CD4-positive, alpha-beta T cell treated with Interleukin-15 for 4 hours (primary cell): ENCODE data around the gene VWA1.
"Not testable (repeated sequence)": the region's sequence is repeated elsewhere in the genome, so short reads cannot be mapped to it uniquely, and the experiment has no call there.

ENCODE experiments used
- DNase-seq: peaks from one replicate; pipeline ENCODE4 v3.0.0-alpha.2; 2020; ENCODE audit warnings: low spot score

VWA1 gene

GRCh38 chr1:1485755-1486317, 50.3 kb downstream of the VWA1 start:
- DNase-seq: not testable (repeated sequence)

DNA sequence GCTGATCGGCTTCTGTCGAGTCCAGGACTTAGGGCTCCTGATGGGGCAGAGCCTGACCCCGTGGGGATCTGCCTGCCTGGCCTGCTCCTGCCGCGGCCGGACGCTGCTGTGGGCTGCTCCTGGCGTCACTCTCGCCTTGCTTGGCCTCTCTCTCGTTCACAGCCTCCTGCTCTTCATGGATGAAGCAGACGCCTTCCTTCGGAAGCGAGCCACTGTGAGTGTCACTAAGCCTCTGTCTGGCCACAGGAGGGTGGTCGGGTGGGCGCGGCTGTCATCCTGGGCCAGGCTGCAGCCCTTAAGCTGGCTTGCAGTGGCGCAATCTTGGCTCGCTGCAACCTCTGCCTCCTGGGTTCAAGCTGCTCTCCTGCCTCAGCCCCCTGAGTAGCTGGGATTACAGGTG, 52.2 kb downstream of the VWA1 start:
- DNase-seq: no peak

DNA sequence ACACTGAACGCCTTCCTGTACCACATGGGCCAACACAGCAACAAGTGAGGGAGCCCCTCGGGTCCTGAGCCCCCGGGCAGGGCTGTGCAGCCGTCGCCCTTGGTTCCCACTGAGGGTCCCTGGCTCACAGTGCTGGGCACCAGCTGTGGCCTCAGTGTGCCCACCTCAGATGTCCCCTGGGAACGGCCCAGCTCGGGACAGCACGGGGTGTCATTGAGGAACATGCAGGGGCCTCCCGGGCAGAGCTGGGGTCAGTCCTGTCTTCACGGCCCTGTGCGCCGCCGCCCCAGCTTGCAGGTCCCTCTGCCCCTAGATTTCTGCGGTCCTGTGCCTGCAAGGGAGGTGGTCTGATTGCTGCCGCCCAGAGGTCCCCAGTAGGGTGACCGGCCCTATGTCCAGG, 53.7 kb downstream of the VWA1 start:
- DNase-seq: no peak

DNA sequence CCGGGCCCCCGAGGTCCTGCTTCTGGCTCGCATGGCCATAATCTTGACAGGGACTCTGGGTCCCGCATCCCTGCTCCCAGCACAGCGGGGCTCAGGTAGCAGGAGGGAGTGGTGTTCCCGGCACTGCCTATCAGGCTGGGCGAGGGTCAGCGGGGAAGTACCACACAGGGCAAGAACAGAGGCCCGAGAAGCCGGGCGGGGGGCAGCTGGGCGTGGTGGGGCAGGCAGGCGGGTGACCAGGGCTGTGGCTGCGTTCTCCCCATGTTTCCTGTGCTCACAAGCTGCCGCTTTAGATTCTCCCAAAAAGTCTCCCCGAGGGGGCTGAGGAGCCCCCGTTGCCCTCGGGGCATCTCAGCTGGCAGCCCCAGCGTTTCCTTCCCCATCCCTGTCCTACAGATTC, 54.4 kb downstream of the VWA1 start:
- DNase-seq: no peak

DNA sequence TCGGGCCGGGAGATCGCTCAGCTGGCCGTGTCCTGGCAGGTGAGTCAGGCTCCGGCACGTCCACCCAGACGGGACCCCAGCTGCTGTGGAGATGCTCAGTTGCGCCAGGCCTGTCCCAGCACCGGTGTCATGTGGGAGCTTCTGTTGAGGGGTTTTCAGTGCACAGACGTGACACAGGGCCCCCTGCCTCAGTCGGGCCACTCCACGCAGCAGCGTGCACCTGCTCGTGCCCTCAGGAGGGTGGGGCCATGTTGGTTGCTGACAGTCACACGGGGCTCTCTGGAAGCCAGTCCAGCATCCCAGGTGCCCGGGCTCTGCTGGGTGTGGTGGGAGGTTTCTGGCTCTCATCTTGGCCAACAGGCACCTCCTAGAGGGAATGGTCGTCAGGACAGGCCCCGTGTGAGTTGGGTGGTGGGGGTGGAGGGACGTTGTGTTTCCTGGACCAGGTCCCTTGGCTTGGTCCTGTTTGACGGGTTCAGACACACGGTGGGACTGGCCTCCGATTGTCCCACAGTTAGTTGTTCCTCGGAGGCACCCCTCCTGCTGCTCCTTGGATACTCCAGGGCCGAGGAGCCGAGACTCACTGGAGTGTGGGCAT, 55.2 kb downstream of the VWA1 start:
- no peak for DNase-seq

GRCh38 chr1:1491601-1492000, 56.1 kb downstream of the VWA1 start:
- DNase-seq: no peak
